CD4-positive, alpha-beta T cell (primary cell): ENCODE data around the gene NCK1. TPM values are rescaled to one million over a fixed set of nuclear protein-coding genes. Genes with fewer than 3 reads are reported as not detected.

ENCODE experiments used
- ATAC-seq: fragments of 200-7000 bp; cut with Tn5 transposase; one replicate; pipeline ENCODE4 v1.10.0; 2022; ENCODE audit warnings: mild to moderate bottlenecking; ENCODE audit not compliant: poor library complexity
- CTCF ChIA-PET: fragments of 350-600 bp; sonication (Branson Sonifier 250); formaldehyde crosslinking; loops from one replicate; lab custom pipeline; 2021; ENCODE audit warnings: antibody characterized with exemption, inconsistent platforms; lab: Charles Lee
- POLR2A ChIA-PET: fragments of 350-600 bp; sonication (Branson Sonifier 250); formaldehyde crosslinking; loops from one replicate; lab custom pipeline; 2021; ENCODE audit warnings: antibody characterized with exemption, inconsistent platforms; lab: Charles Lee
- DNase-seq, 14 experiments: peaks; one replicate each; pipeline ENCODE4 v3.0.0-alpha.2; 2013 to 2020; ENCODE audit warnings: mixed read lengths in 2 of 14
- H3K27ac ChIP-seq, 2 donors: one replicate each; pipeline versions ENCODE4 v1.5.1 to v1.7.0; 2013; ENCODE audit warnings: low read length in 2 of 2, low read depth in 1 of 2, mild to moderate bottlenecking in 1 of 2
- H3K27me3 ChIP-seq, 2 experiments: 1 replicate in 1 of 2; 2 replicates in 1 of 2; pipeline versions ENCODE4 v1.6.1 to v1.7.0; 2013; ENCODE audit warnings: low read length in 2 of 2, control low read depth in 1 of 2, mild to moderate bottlenecking in 1 of 2, moderate library complexity in 1 of 2; ENCODE audit not compliant: insufficient read depth in 2 of 2, control insufficient read depth in 1 of 2
- H3K36me3 ChIP-seq: one replicate; pipeline ENCODE4 v1.6.1; 2013; ENCODE audit warnings: low read length, control low read depth; ENCODE audit not compliant: insufficient read depth
- H3K4me1 ChIP-seq: one replicate; pipeline ENCODE4 v1.6.1; 2013; ENCODE audit warnings: low read length, control low read depth; ENCODE audit not compliant: insufficient read depth
- H3K4me3 ChIP-seq: one replicate; pipeline ENCODE4 v1.5.1; 2013; ENCODE audit warnings: mild to moderate bottlenecking, low read length, moderate library complexity
- H3K9me3 ChIP-seq, 2 experiments: 1 replicate in 1 of 2; 2 replicates in 1 of 2; pipeline versions ENCODE4 v1.6.1 to v1.7.0; 2013; ENCODE audit warnings: low read length in 2 of 2, mild to moderate bottlenecking in 2 of 2, control low read depth in 1 of 2, moderate library complexity in 1 of 2; ENCODE audit not compliant: control insufficient read depth in 1 of 2, insufficient read depth in 1 of 2
- H3K27ac Mint-ChIP-seq: one replicate; pipeline ENCODE4 v1.8.0; 2020; ENCODE audit warnings: mixed read lengths
- H3K27me3 Mint-ChIP-seq: one replicate; pipeline ENCODE4 v1.8.0; 2021; ENCODE audit warnings: mixed read lengths
- H3K36me3 Mint-ChIP-seq: one replicate; pipeline ENCODE4 v1.8.0; 2021; ENCODE audit warnings: low read depth, mixed read lengths
- H3K4me1 Mint-ChIP-seq: one replicate; pipeline ENCODE4 v1.8.0; 2021; ENCODE audit warnings: low read depth, mixed read lengths
- H3K4me3 Mint-ChIP-seq: one replicate; pipeline ENCODE4 v1.8.0; 2020; ENCODE audit warnings: mild to moderate bottlenecking, mixed read lengths
- H3K9me3 Mint-ChIP-seq: one replicate; pipeline ENCODE4 v1.8.0; 2020; ENCODE audit warnings: mixed read lengths
- intact Hi-C, 2 experiments: fragments of 100-400 bp; cut with DNase I in 1 of 2; cut with micrococcal nuclease in 1 of 2; formaldehyde crosslinking; loops; one replicate each; pipeline versions ENCODE4 v1.15.1 to v1.9.0; 2023 to 2025; cut with DNase I, micrococcal nuclease
- total RNA-seq, 174 experiments: library from RNA in 2 of 174; stranded (reverse) in 2 of 174; gene quantifications; one replicate each; pipeline ENCODE4 v1.2.3 and lab custom pipeline; 2021 to 2026
- TF ChIP-seq, protein P1 (sequence below): fragments of 200-600 bp; IDR thresholded peaks from one replicate; pipeline ENCODE4 v1.8.0; 2022; ENCODE audit warnings: antibody characterized with exemption, mild to moderate bottlenecking

Gene NCK1
- total RNA-seq, 2 experiments from 2014 or later = 52.9 to 55.0 TPM

DNA sequence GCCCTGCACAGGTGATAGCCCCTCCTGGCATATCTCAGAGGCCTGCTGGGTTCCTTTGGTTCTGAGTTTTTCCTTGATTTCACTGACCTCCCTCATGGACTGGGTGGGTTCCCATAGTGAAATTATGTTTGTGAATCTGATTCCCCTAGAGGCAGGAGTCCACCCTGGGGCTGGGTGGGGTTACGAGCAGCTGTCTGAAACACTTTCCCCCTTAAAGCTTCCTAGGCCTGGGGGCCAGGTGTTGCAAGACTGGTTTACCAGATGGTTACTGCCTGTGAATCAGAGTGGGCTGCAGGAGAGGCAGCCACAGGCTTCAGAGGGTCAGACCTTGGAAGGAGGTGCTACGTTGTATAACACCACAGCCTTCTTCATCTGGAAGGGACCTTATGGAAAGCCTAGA is 130.1 kb downstream of the NCK1 start:
- H3K36me3 Mint-ChIP-seq = no peaks in the 10 kb centered on the region
- DNase-seq (no peak), ATAC-seq (no peak)
- ChIA-PET POLR2A (no interaction called here), CTCF (no interaction called here)
- no peaks in the 10 kb centered on the region for H3K27me3 Mint-ChIP-seq
- Histone ChIP-seq H3K9me3 (no peaks in the 10 kb centered on the region), H3K27me3 (no peaks in the 10 kb centered on the region), H3K36me3 (no peaks in the 10 kb centered on the region), H3K4me3 (no peak overlapping the region), H3K27ac (no peak overlapping the region), H3K4me1 (no peaks in the 10 kb centered on the region)
- H3K4me3 Mint-ChIP-seq = no peak overlapping the region
- H3K27ac Mint-ChIP-seq = no peak overlapping the region
- peaks cover 10% of the 10 kb centered on the region for H3K4me1 Mint-ChIP-seq
- TF ChIP-seq, protein P1, sequence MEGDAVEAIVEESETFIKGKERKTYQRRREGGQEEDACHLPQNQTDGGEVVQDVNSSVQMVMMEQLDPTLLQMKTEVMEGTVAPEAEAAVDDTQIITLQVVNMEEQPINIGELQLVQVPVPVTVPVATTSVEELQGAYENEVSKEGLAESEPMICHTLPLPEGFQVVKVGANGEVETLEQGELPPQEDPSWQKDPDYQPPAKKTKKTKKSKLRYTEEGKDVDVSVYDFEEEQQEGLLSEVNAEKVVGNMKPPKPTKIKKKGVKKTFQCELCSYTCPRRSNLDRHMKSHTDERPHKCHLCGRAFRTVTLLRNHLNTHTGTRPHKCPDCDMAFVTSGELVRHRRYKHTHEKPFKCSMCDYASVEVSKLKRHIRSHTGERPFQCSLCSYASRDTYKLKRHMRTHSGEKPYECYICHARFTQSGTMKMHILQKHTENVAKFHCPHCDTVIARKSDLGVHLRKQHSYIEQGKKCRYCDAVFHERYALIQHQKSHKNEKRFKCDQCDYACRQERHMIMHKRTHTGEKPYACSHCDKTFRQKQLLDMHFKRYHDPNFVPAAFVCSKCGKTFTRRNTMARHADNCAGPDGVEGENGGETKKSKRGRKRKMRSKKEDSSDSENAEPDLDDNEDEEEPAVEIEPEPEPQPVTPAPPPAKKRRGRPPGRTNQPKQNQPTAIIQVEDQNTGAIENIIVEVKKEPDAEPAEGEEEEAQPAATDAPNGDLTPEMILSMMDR = no peak
- intact Hi-C loops = no loop called here
- H3K9me3 Mint-ChIP-seq = no peaks in the 10 kb centered on the region

- ChIA-PET POLR2A (no interaction called here), CTCF (no interaction called here)
- TF ChIP-seq, protein P1 = no peak
These were observed 132.9 kb downstream of the NCK1 start for GRCh38 chr3:136994772-136995516.

GRCh38 chr3:136995652-136996051 is 133.6 kb downstream of the NCK1 start:
- TF ChIP-seq, protein P1 = no peak
- H3K4me1 Mint-ChIP-seq = peaks cover 10% of the 10 kb centered on the region
- H3K36me3 Mint-ChIP-seq = no peaks in the 10 kb centered on the region
- Histone ChIP-seq H3K4me3 (no peak overlapping the region), H3K9me3 (no peaks in the 10 kb centered on the region), H3K27ac (no peak overlapping the region), H3K36me3 (no peaks in the 10 kb centered on the region), H3K27me3 (no peaks in the 10 kb centered on the region), H3K4me1 (no peaks in the 10 kb centered on the region)
- CTCF ChIA-PET = no interaction called here
- no peaks in the 10 kb centered on the region for H3K27me3 Mint-ChIP-seq
- ATAC-seq (no peak), DNase-seq (no peak)
- POLR2A ChIA-PET = interaction anchor here (1.6 kb wide), 1 partner anchor 243 kb away, joined by 6 read pairs; the partner anchor contains the start of gene STAG1
- H3K4me3 Mint-ChIP-seq = no peak overlapping the region
- no peaks in the 10 kb centered on the region for H3K9me3 Mint-ChIP-seq
- H3K27ac Mint-ChIP-seq = no peak overlapping the region
- intact Hi-C loops = no loop called here

More at GRCh38 chr3:136994772-136995516, 132.9 kb downstream of the NCK1 start:
- Mint-ChIP-seq H3K9me3 (no peaks in the 10 kb centered on the region), H3K27ac (no peak overlapping the region), H3K36me3 (no peaks in the 10 kb centered on the region), H3K27me3 (no peaks in the 10 kb centered on the region), H3K4me3 (no peak overlapping the region), H3K4me1 (peaks cover 10% of the 10 kb centered on the region)
- intact Hi-C loops = no loop called here
- Histone ChIP-seq H3K4me1 (no peaks in the 10 kb centered on the region), H3K4me3 (no peak overlapping the region), H3K27ac (no peak overlapping the region), H3K27me3 (no peaks in the 10 kb centered on the region), H3K36me3 (no peaks in the 10 kb centered on the region), H3K9me3 (no peaks in the 10 kb centered on the region)
- peak in 1 of 14 experiments; percentile 10 for DNase-seq
- no peak for ATAC-seq

Other genes starting within 250 kb of the NCK1 start
- gene STAG1, start 109.8 kb upstream of the NCK1 start, total RNA-seq = 10 to 100 TPM; 35.6 to 37.7 TPM
- under 1 TPM in 1 of 2 experiments, not detected in 1; 0.14 TPM for gene SLC35G2, start 43.1 kb upstream of the NCK1 start, total RNA-seq
- gene IL20RB, start 95.8 kb downstream of the NCK1 start, total RNA-seq = 1 to 10 TPM; 1.5 to 2.2 TPM